ENCODE measurements around the gene CPSF4. TPM values are rescaled to one million over a fixed set of nuclear protein-coding genes. Genes with fewer than 3 reads are reported as not detected.
"Not testable (repeated sequence)": the region's sequence is repeated elsewhere in the genome, so short reads cannot be mapped to it uniquely, and the experiment has no call there.

Gene CPSF4
- total RNA-seq, 2 donors from 2014 or later: 16.6 to 39.2 TPM

GRCh38 chr7:99498546-99498944 lies 59.8 kb downstream of the CPSF4 start:
- peaks cover 16% of the 10 kb centered on the region for H3K36me3 ChIP-seq
- no peak overlapping the region for H3K27ac ChIP-seq
- H3K4me3 ChIP-seq: peak overlapping the region; percentile 89
- H3K9ac ChIP-seq (ENCODE audit: low read depth in 2 of 2, low read length in 2 of 2): peak overlapping the region; percentile 13 to 93
- no peak for TF ChIP-seq CTCF (IDR thresholded peaks at IDR 0.05)
- intact Hi-C loops (cut with DNase I): no loop called here
- DNase-seq: no peak
- no peaks in the 10 kb centered on the region for H3K9me3 ChIP-seq
- peaks cover 5% of the 10 kb centered on the region for H3K4me1 ChIP-seq
- no peaks in the 10 kb centered on the region for H3K27me3 ChIP-seq

- Histone ChIP-seq H3K27me3 (no peaks in the 10 kb centered on the region), H3K9ac (ENCODE audit: low read depth in 2 of 2, low read length in 2 of 2) (peak overlapping the region; percentile 88 to 93), H3K9me3 (no peaks in the 10 kb centered on the region), H3K4me1 (peaks cover 5% of the 10 kb centered on the region), H3K36me3 (peaks cover 8% of the 10 kb centered on the region), H3K4me3 (peak overlapping the region; percentile 89), H3K27ac (peak overlapping the region; percentile 93)
- TF ChIP-seq CTCF (IDR thresholded peaks at IDR 0.05): no peak
- intact Hi-C loops (cut with DNase I): no loop called here
- DNase-seq: no peak
Observed at GRCh38 chr7:99499371-99499720, 60.6 kb downstream of the CPSF4 start.

GRCh38 chr7:99499721-99500636 lies 61.2 kb downstream of the CPSF4 start, which contains the start of gene ZNF394:
ZNF394 (minus strand) TSS chr7:99500281; CDS start chr7:99500093, 188 bp downstream.
- peak; percentile 96 for DNase-seq
- Histone ChIP-seq H3K4me3 (peak within 1 kb of the TSS; percentile 89), H3K36me3 (peaks cover 1% of the 10 kb centered on the region), H3K27ac (peak within 1 kb of the TSS; percentile 93), H3K27me3 (no peaks in the 10 kb centered on the region), H3K4me1 (peaks cover 5% of the 10 kb centered on the region), H3K9me3 (no peaks in the 10 kb centered on the region), H3K9ac (ENCODE audit: low read depth in 2 of 2, low read length in 2 of 2) (peak within 1 kb of the TSS; percentile 88 to 93)
- no peak for TF ChIP-seq CTCF (IDR thresholded peaks at IDR 0.05)
- intact Hi-C loops (cut with DNase I): loop anchor here (10.0 kb wide), 1 partner anchor 55 kb away; the partner anchor contains the start of genes FAM200A and ZNF655

DNA sequence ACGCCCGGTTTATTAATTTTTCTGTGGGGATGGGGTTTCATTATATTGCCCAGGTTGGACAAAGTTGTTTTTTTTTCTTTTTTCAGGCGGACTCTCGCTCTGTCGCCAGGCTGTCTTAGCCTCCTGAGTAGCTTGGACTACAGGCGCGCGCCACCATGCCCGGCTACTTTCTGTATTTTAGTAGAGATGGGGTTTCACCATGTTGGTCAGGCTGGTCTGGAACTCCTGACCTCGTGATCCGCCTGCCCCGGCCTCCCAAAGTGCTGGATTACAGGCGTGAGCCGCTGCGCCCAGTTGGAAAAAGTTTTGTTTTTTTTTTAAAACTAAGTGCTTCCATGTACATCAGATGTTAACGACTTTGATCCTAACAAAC lies 61.9 kb downstream of the CPSF4 start:
- intact Hi-C loops (cut with DNase I): loop anchor here (10.0 kb wide), 1 partner anchor 54 kb away; the partner anchor contains the start of genes FAM200A and ZNF655
- no peaks in the 10 kb centered on the region for H3K9me3 ChIP-seq
- no peaks in the 10 kb centered on the region for H3K36me3 ChIP-seq
- peak overlapping the region; percentile 93 for H3K27ac ChIP-seq
- peaks cover 5% of the 10 kb centered on the region for H3K4me1 ChIP-seq
- no peaks in the 10 kb centered on the region for H3K27me3 ChIP-seq
- DNase-seq: no peak
- H3K4me3 ChIP-seq: peak overlapping the region; percentile 89
- H3K9ac ChIP-seq (ENCODE audit: low read depth in 2 of 2, low read length in 2 of 2): peak overlapping the region; percentile 88 to 93
- TF ChIP-seq CTCF (IDR thresholded peaks at IDR 0.05): no peak

DNA sequence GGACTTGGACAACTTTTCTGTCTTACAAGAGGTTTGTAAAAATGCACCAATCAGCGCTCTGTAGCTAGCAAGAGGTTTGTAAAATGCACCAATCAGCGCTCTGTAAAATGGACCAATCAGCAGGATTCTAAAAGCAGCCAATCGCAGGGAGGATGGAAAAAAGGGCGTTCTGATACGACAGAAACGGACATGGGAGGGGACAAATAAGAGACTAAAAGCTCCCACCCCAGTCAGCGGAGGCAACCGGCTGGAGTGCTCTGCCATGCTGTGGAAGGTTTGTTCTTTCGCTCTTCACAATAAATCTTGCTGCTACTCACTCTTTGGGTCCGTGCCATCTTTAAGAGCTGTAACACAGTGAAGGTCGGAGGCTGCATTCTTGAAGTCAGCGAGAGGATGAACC lies 62.5 kb downstream of the CPSF4 start:
- H3K9me3 ChIP-seq; H3K27ac ChIP-seq; H3K9ac ChIP-seq (ENCODE audit: low read depth in 2 of 2, low read length in 2 of 2); H3K27me3 ChIP-seq; DNase-seq; H3K36me3 ChIP-seq: not testable (repeated sequence)
- H3K4me3 ChIP-seq: peak overlapping the region; percentile 89
- intact Hi-C loops (cut with DNase I): loop anchor here (10.0 kb wide), 1 partner anchor 54 kb away; the partner anchor contains the start of genes FAM200A and ZNF655
- peaks cover 11% of the 10 kb centered on the region for H3K4me1 ChIP-seq

DNA sequence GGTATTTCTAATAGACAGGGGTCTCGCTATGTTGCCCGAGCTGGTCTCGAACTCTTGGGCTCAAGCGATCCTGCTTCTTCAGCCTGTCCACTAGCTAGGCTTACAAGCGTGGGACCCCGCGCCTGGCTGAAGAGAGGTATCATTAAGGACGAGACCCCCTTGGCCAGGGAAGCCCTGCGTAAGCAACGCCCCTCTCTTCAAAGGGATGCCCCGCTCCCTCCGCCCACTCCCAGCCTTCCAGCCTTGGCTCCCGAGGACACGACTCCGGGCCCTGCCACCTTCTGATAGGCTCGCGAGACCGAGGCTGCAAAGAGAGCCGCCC lies 65.5 kb downstream of the CPSF4 start:
- Histone ChIP-seq H3K36me3 (no peaks in the 10 kb centered on the region), H3K4me3 (peak overlapping the region; percentile 81), H3K9me3 (no peaks in the 10 kb centered on the region), H3K9ac (ENCODE audit: low read depth in 2 of 2, low read length in 2 of 2) (peak overlapping the region; percentile 47 to 80), H3K27me3 (no peaks in the 10 kb centered on the region), H3K4me1 (peaks cover 13% of the 10 kb centered on the region), H3K27ac (peak overlapping the region; percentile 83)
- intact Hi-C loops (cut with DNase I): loop anchor here (10.0 kb wide), 1 partner anchor 51 kb away; the partner anchor contains the start of genes FAM200A and ZNF655
- no peak for TF ChIP-seq CTCF (IDR thresholded peaks at IDR 0.05)
- no peak for DNase-seq

All from colonic mucosa (tissue), 4 donors.